BJ (cell line): ENCODE results near the gene UBL7. TPM values are rescaled to one million over a fixed set of nuclear protein-coding genes. Genes with fewer than 3 reads are reported as not detected.

Source experiments
- CTCF ChIA-PET: fragments of 350-600 bp; formaldehyde crosslinking; extraction: SDS; loops from one replicate; lab custom pipeline; 2021; ENCODE audit warnings: antibody characterized with exemption, inconsistent platforms; lab: Yijun Ruan, JAX
- POLR2A ChIA-PET: fragments of 300-600 bp; sonication (Branson Sonifier 250); formaldehyde crosslinking; extraction: SDS; loops from one replicate; lab custom pipeline; 2021; ENCODE audit warnings: antibody characterized with exemption; lab: Charles Lee
- DNase-seq: peaks from one replicate; pipeline ENCODE4 v3.0.0-alpha.2; 2011; ENCODE audit warnings: low read depth
- H3K27me3 ChIP-seq: 2 replicates; pipeline ENCODE4 v1.6.0; 2011; ENCODE audit warnings: low read length; ENCODE audit not compliant: control insufficient read depth, insufficient read depth
- H3K36me3 ChIP-seq: 2 replicates; pipeline ENCODE4 v1.5.1; 2011; ENCODE audit warnings: low read length; ENCODE audit not compliant: control insufficient read depth, insufficient read depth
- H3K4me3 ChIP-seq: 2 replicates; pipeline ENCODE4 v1.5.1; 2011; ENCODE audit warnings: low read depth, mild to moderate bottlenecking, control low read depth, low read length
- CTCF ChIP-seq: IDR thresholded peaks from 2 replicates; pipeline ENCODE4 v1.5.1; 2011; ENCODE audit warnings: low read depth, mild to moderate bottlenecking, control low read depth, inconsistent platforms, low read length, moderate library complexity; ENCODE audit not compliant: insufficient read depth
- polyA plus RNA-seq: library from polyadenylated mRNA; depleted of rRNA; stranded (reverse); fragments of >200 nt; gene quantifications from 2 replicates; pipeline ENCODE4 v1.2.3, GENCODE V29; 2011

The UBL7 gene
- polyA plus RNA-seq, 1 experiment: 87.3 TPM

- CTCF ChIA-PET: no interaction called here
- Histone ChIP-seq H3K27me3 (no peaks in the 10 kb centered on the region), H3K36me3 (no peaks in the 10 kb centered on the region), H3K4me3 (no peak overlapping the region)
- DNase-seq: no peak
- TF ChIP-seq CTCF: no peak
- POLR2A ChIA-PET: no interaction called here
Measured at GRCh38 chr15:74504418-74504817, 43.5 kb upstream of the UBL7 start.

- H3K36me3 ChIP-seq: no peaks in the 10 kb centered on the region
- TF ChIP-seq CTCF: no peak
- H3K4me3 ChIP-seq: no peak overlapping the region
- CTCF ChIA-PET: interaction anchor here (1.1 kb wide), 1 partner anchor 13 kb away, joined by 5 read pairs; no protein-coding TSS in a partner anchor
- H3K27me3 ChIP-seq: no peaks in the 10 kb centered on the region
- no peak for DNase-seq
- POLR2A ChIA-PET: no interaction called here
Measured at GRCh38 chr15:74502301-74502700, 41.3 kb upstream of the UBL7 start.

- H3K4me3 ChIP-seq: no peak overlapping the region
- TF ChIP-seq CTCF: no peak
- ChIA-PET CTCF (interaction anchor here (0.6 to 0.8 kb wide), 2 partner anchors 20 to 40 kb away, joined by 3 read pairs; partner anchors contain the start of gene UBL7), POLR2A (no interaction called here)
- H3K27me3 ChIP-seq: no peaks in the 10 kb centered on the region
- DNase-seq: no peak
- H3K36me3 ChIP-seq: no peaks in the 10 kb centered on the region
Measured at GRCh38 chr15:74500401-74500800, 39.4 kb upstream of the UBL7 start.

GRCh38 chr15:74499366-74499765 lies 38.4 kb upstream of the UBL7 start:
- no peaks in the 10 kb centered on the region for H3K36me3 ChIP-seq
- POLR2A ChIA-PET: no interaction called here
- DNase-seq: no peak
- no peak for TF ChIP-seq CTCF
- H3K4me3 ChIP-seq: no peak overlapping the region
- H3K27me3 ChIP-seq: no peaks in the 10 kb centered on the region
- CTCF ChIA-PET: interaction anchor here (1.0 kb wide), 1 partner anchor 10 kb away, joined by 3 read pairs; no protein-coding TSS in a partner anchor

GRCh38 chr15:74497584-74497983 lies 36.6 kb upstream of the UBL7 start:
- ChIA-PET POLR2A (no interaction called here), CTCF (interaction anchor here (1.5 kb wide), 1 partner anchor 54 kb away, joined by 3 read pairs; no protein-coding TSS in a partner anchor)
- Histone ChIP-seq H3K36me3 (no peaks in the 10 kb centered on the region), H3K4me3 (no peak overlapping the region), H3K27me3 (no peaks in the 10 kb centered on the region)
- TF ChIP-seq CTCF: no peak
- no peak for DNase-seq
